ENCODE measurements around the gene COTL1. TPM values are rescaled to one million over a fixed set of nuclear protein-coding genes. Genes with fewer than 3 reads are reported as not detected.

The COTL1 gene
- total RNA-seq, 1 experiment from 2014 or later = 102 TPM

GRCh38 chr16:84647828-84648594 lies 30.1 kb upstream of the COTL1 start, which contains the start of gene KLHL36:
KLHL36 (plus strand) TSS chr16:84648511; CDS start chr16:84650868, 2,357 bp downstream.
- DNase-seq (ENCODE audit: low spot score) (no peak), ATAC-seq (peak; percentile 84)
- H3K4me1 Mint-ChIP-seq = peaks cover 21% of the 10 kb centered on the region
- no peak for TF ChIP-seq CTCF (IDR thresholded peaks at IDR 0.05)
- TF ChIP-seq IRF1 (CRISPR knock-in tag; IDR thresholded peaks at IDR 0.05) = no peak
- TF ChIP-seq ZNF121 (CRISPR knock-in tag; IDR thresholded peaks at IDR 0.05) = no peak
- peak; percentile 53; the same call in 1 of the 2 replicates for TF ChIP-seq HMGXB4 (CRISPR knock-in tag; IDR thresholded peaks at IDR 0.05)
- TF ChIP-seq FOXP4 (CRISPR knock-in tag; IDR thresholded peaks at IDR 0.05) = 0 out of 2 replicates have a peak, but pooled peaks have one; percentile 39
- peak; percentile 84 for TF ChIP-seq MAX (CRISPR knock-in tag; IDR thresholded peaks at IDR 0.05)
- peak; percentile 22; the same call in 1 of the 2 replicates for TF ChIP-seq SP1 (CRISPR knock-in tag; conservative IDR thresholded peaks at IDR 0.05)
- peak; percentile 58; the same call in 1 of the 2 replicates for TF ChIP-seq E2F5 (CRISPR knock-in tag; IDR thresholded peaks at IDR 0.05)
- no peak for TF ChIP-seq FOXK1 (CRISPR knock-in tag; IDR thresholded peaks at IDR 0.05)
- 0 out of 2 replicates have a peak, but pooled peaks have one; percentile 52 for TF ChIP-seq ATF1 (CRISPR knock-in tag; IDR thresholded peaks at IDR 0.05)
- 0 out of 2 replicates have a peak, but pooled peaks have one; percentile 41 for TF ChIP-seq RELA (CRISPR knock-in tag; IDR thresholded peaks at IDR 0.05; ENCODE audit: borderline replicate concordance)
- peak; percentile 56; the same call in 1 of the 2 replicates for TF ChIP-seq ZNF281 (CRISPR knock-in tag; IDR thresholded peaks at IDR 0.05)
- 0 out of 2 replicates have a peak, but pooled peaks have one; percentile 52 for TF ChIP-seq PREB (CRISPR knock-in tag; IDR thresholded peaks at IDR 0.05; ENCODE audit: borderline replicate concordance)
- TF ChIP-seq NFE2L1 (CRISPR knock-in tag; IDR thresholded peaks at IDR 0.05) = 0 out of 2 replicates have a peak, but pooled peaks have one; percentile 24
- no peak for TF ChIP-seq PRRX2 (CRISPR knock-in tag; IDR thresholded peaks at IDR 0.05)
- H3K9me3 Mint-ChIP-seq = no peaks in the 10 kb centered on the region
- 0 out of 2 replicates have a peak within 1 kb of the TSS, but pooled peaks have one; percentile 29 for H3K27ac Mint-ChIP-seq
- H3K4me3 Mint-ChIP-seq = peak within 1 kb of the TSS; percentile 81
- peaks cover 15% of the 10 kb centered on the region; the same call in 1 of the 2 replicates for H3K36me3 Mint-ChIP-seq
- POLR2A ChIA-PET = no interaction called here
- H3K27me3 Mint-ChIP-seq (ENCODE audit: low read depth) = peaks cover 19% of the 10 kb centered on the region
- CTCF ChIA-PET = interaction anchor here (0.6 to 3.9 kb wide), 7 partner anchors 18 to 90 kb away, joined by 3 to 23 read pairs (median 4); no protein-coding TSS in a partner anchor

All from WTC11 (cell line).